GM19372 (cell line): ENCODE measurements around the gene CD164L2.
"Not testable (repeated sequence)": the region's sequence is repeated elsewhere in the genome, so short reads cannot be mapped to it uniquely, and the experiment has no call there.

ENCODE experiments used
- ATAC-seq: cut with Tn5 transposase; IDR thresholded peaks from one replicate; pipeline ENCODE4 v1.9.1; 2021; ENCODE audit warnings: mild to moderate bottlenecking, low read depth, moderate library complexity; ENCODE audit not compliant: unreplicated experiment

Gene CD164L2

DNA sequence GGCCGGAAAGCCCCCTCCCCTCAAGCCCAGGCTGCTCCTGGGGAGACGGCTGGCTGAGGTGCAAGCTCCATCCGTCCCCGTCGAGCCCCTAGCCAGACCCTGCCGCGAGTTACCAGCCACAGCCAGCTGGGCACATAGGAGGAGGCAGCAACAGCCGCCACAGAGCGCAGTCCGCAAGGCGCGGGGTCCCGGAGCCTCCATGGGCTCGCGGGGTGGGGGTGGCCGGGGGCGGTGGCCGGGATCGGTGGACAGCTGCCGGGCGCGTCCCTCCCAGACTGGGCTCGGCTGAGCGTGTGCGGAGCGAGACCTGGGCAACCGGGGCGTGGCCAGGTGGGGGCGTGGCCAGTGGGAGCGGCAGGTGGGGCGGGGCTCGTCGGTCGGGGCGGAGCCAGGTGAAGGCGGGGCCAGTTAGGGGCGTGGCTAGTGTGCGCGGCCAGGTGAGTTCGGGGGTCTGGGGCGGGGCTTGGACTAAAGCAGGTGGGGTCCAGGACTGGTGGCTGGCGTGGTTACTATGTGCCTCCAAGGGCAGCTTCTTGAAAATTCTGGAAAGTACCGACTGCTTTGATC lies at the start of gene CD164L2:
TSS of gene CD164L2 (minus strand) at position 295 of the 567 bp plus-strand sequence. CDS start at position 201, 94 bp downstream.
- no peak for ATAC-seq

DNA sequence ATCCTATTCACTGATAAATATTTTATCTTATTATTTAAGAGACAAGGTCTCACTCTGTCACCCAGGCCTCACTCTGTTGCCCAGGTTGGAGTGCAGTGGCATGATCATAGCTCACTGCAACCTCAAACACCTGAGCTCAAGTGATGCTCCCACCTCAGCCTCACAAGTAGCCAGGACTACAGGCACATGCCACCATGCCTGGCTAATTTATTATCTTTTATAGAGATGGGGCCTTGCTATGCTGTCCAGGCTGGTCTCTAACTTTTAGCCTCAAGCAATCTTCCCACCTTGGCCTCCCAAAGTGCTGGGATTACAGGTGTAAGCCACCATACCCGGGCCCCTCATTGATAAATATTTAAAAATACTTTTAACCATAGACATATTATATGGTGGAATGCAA lies 49.6 kb upstream of the CD164L2 start:
- not testable (repeated sequence) for ATAC-seq

DNA sequence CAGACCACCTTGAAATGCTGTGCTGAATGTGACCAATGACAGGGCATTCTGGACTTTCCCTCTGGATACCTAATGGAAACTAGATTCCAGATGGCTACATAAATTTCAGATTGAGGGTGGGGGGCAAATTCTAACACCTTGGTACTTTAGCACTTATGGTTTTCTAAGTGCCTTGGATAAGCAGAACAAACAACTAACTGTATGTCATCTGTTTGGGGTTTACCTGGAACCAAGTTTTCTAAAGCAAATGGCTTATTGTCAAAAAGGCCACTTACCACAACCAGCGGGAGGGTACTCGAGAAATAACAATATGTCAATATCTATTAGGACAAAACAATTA lies 48.4 kb upstream of the CD164L2 start:
- ATAC-seq: no peak

DNA sequence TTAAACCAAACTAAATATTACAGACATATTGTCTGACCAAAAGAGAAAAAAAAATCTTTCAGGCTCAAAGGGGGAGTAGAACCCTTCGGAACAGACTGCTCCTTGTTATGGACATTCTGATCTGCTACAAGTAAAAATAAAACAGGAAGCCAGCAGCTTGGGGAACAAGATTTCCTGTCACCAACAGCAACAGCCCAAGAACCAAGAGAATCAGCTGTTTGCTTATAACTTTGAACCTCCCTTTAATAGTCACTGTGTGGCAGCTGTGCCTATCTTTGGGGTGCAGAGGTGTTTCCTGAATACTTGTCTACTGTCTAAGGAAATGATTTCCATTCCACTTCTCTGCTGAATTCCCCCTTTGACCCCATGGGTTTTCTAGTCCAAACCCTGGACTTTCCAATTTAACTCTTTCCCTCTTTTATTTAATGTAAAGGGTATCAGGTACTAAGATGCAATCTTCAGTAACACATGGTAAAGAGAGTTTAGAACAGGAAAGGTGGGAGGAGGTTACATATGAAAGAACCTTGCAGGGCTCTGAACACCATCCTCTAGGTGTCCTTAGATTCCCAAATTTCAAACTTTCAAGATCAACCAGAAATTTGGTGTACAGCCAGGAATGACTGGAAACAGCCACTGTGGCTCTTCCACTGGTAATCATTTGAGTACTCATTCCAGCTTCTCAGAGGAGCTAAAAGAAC lies 47.9 kb upstream of the CD164L2 start:
- no peak for ATAC-seq

DNA sequence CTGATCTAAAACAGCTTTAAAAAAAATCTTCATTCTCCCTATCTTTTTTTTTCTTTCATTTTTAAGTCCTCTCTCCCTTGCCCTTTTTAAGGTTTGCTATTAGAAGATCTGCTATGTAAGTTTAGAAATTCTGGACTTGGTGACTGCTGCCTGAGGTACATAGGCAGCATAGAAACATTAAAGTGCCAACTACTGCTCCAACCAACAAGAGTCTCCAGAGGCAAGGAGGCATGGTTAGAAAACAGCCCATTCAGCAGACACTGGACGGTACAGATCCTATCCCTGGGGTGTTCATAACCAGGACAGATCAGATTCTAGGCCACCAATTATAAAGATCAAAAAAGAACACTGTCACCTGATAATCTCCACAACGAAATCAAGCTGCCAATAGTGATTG lies 45.9 kb upstream of the CD164L2 start:
- ATAC-seq: no peak

DNA sequence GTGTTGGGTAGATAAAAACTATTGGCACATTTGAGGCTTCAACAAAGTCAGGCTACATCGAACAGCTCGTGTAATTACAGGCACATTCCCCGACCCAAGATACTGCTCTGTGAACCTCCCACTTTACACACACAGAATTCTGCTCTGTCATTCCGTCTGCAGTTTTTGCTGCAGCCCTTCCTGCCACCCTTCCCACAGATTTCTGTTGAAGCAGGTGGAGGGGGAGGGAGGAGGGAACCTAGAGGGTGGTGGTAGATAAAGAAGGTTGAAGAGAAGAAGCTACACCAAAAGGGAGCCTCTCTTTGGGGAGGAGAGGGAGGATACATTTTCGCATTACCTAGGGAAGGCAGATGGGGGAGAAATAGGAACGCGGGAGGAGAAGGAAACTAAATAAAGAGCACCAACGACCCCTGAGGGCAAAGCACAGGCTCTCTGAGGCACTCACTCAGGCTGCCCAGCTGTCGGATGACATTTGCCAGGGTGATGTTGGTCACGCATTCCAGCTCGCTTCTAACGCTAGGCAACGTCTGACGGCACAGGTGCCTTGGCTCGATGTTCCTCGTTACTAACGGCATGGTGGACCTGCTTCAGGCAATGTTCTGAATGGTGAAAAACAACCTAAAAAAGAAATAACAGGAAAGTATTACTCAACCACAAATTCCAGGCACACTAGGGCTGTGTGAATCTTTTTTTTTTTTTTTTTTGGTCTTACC lies 45.3 kb upstream of the CD164L2 start:
- no peak for ATAC-seq

DNA sequence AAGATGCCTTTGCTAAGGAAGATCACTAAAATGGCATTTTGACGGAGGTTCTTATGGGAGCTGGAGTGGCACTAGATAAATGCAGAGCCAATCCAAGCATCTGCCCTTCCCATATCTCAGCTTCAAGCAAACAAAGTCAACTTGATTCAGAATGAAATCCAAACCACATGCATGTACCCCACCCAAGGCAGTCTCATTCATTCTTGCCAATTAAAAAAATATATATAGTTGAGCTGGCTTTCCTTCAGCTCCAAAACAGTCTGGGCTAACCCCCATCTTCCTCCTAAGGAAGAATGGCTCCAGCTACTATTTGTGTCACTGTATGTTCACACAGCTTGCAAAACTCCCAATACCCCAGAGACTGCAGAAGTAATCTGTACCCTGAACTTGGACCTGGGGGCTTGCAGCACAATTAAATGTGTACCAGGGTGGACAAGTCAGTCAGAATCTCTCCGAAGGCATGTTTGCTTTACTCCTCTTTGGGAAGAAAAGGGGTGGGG lies 44.7 kb upstream of the CD164L2 start:
- ATAC-seq: no peak

DNA sequence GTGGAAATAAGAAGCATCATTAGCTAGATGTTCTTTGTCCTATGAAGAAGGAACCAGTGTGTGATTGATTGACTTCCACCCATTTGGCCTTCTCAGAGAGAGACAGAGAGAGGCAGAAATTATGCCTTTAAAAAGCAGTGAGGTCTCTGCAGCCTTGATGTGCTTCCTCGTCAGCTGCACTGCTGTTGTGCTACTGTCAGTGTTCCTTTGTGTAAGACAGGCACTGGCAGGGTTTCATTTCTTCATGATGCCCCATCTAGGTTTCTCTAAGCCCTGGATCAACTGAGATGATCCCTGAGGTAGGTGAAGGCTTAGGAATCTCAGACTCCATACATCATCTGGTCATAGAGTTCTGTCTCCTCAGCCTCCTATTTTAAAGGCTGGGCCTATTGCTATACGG lies 44.2 kb upstream of the CD164L2 start:
- no peak for ATAC-seq

DNA sequence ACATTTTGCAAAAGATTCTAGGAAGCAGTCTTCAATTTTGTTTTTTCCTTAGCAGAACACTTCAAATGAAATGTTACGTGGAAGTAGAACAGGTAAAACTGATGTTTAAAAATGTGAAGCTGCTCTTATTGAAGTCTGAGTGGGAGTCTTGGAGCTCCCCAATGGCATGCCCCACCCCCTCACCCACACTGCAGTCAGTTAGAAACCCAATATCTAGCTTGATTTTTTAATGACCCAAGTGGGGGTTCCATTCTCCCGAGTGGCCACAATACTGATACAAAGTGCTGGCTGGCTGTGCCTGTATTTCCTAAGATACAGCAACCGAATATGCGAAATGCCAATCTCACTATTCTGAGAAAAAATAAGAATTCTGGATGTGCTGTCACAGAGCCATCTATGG lies 40.6 kb upstream of the CD164L2 start:
- ATAC-seq: no peak

DNA sequence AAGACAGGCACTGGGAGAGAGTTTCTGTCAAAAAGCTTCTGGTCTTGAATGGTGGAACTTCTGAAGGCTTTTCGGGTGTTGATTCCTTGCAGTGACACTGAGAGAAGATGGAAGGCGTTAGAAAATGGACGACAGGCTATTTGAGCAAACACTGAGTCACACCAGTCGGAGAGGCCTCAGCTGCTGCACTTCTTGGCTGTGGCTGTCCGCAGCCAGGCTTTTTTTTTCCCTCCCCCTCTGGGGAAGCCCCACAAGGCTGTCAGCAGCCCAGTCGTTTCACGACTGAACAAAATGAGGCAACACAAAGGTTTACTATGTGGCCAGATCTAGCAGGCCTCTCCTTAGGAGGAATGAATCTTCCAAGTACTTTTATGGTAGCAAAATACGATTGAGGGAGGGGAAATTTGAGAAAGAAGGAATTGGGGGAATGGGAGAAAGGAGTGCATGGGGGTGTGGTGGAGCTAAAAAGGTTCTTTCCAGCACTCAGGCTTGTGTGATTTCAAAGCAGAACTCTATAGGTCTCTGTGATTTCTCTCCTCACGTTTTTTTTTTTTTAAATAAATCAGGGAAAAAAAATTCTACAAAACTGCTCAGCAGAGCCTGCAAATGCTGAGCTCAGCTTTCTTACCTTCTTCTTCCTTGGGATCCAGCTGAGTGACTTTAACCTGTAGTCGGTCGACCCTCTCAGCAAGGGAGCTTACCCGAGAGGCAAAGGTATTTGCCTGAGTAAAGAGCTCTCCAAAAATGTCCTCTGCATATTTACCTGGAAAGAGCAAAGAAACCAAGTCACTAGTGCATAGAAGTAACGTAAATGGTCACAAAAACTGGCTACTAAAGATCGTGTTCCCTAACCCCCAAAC lies 35.4 kb upstream of the CD164L2 start:
- no peak for ATAC-seq

DNA sequence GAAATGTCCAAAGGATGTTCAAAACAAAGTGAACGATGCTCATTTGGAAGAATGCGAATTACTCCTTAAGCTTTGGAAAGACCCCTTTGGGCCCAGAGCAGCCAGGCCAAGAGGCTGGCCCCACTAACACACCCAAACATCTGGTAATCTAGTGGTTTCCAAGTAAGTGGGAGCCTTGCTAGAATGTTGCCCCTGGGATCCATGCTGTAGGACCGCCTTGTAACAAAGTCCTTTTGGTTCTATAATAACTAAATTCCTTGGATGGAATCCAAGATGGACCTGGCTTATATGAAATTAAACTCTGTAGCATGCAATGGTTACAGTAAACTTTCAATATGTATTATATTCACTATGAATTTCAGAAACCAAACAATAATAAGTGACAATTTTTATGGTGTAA lies 34.6 kb upstream of the CD164L2 start:
- no peak for ATAC-seq

DNA sequence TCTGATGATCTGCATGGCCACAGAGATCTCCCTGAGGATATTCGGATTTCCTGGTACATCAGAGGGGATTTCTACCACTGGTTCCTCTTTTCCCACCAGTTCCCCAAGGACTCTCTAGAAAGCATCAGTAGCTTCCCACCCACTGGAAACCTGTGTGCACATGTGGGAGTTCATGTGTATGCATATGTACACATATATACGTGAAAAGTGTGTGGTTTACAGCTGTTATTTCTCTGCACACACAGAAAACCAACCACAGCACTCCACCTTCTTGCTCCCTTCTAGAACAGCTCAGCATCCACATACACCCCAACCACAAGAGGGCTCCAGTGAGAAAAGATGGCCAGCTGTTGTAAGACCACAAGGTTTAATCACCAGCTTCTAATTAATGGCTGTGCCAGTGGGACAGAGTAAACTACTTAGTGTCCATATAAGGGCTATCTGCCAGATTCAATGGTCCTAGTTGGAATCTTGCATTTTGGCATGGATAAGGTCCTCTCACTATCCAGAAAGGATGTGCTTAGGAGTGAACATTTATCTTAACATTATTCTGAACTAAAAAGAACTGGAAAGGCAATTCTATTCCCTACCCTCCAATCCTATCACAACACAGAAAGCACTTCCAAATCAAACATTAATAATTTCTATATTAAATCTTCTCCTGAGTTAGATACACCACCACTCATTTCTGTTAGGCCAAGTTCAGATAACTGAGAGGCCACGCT lies 33.4 kb upstream of the CD164L2 start:
- ATAC-seq: no peak

DNA sequence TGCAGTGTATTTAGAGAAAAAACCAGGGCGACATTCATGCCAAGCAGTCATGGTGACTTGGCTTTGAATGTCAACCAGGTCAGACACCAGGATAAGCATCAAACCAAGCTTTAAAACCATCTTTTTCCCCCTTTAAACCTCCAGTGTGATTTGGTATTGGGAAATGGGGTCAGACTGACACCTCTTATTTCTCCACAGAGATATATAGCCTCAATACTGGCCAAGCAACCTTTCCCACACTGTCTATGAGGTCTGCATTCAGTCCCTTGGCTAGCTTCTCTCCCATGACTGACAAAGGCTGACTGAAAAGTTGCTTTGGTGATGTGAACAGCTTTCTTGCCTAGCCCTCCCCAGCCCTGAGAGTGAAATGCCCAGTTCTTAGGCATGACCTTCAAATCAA lies 31.0 kb upstream of the CD164L2 start:
- ATAC-seq: no peak

DNA sequence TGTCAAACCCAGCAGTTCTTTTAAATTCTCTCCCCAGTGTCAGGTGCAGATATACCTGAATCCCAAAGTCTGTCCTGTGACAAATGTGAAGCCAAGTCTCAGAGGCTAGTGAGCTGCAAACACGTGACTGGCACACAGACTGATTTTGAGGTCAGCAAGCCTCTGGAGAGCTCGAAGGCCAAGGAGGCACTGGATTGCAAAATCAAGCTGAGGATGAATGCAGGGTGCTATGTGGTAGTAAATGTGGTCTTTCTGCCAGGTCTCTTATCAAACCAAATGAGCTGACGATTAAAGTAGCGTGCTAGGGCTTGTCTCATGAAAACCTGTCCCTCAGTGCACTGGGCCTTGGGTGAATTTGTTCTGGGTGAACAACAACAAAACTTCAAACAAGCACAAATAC lies 29.9 kb upstream of the CD164L2 start:
- ATAC-seq: no peak

DNA sequence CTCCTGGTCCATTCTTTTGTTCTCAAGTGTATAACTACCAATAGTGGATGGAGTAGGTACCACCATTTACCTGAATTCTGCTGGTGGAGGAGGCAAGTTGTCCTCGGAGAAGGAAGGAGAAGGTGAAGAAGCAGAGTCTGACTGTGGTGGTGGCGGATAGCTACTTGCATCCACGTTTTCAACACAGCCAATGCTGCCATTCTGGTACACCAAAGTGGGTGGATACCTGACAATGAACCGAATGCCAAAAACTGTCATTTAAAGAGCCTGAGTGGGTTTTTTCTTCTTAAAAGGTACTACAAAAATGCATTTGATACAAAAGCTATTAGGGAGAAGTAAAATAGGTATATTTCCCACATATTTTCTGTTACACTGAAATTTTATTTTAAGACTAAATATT lies 29.4 kb upstream of the CD164L2 start:
- no peak for ATAC-seq

DNA sequence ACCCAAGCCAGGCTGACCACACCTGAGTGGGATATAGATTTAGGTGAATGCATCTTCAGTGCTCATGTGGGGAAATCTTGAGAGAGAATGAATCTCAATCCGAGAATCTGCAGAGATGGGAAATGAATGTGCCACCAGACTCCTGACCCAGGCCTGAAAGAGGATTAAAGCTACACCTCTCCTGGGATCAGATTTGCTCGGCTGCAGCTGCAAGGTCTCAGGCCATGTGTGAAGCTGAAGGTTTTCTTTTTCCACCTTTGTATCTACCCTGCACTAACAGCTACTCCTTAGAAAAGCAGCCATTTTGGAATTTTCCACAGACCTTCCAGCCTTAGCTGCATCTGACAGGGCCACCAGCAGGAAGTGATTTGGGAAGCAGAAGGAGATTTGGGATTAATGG lies 27.6 kb upstream of the CD164L2 start:
- no peak for ATAC-seq

DNA sequence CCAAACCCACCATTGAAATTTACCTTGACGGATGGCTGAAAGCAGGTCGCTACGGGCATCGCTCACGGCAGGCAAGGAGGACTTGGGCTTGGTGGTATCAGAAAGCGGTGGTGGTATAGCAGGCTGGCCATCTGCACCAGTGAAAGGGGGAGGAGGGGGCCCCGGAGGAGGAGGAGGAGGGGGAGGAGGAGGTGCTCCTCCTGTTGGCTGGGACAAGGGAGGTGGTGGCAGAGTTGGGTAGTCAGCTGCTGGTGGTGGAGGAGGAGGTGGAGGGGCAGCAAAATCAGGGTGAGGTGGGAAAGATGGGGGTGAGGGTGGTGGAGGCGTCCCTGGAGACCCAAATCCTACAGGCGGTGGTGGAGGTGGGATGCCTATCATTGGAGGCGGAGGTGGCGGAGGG lies 26.5 kb upstream of the CD164L2 start:
- ATAC-seq: no peak

DNA sequence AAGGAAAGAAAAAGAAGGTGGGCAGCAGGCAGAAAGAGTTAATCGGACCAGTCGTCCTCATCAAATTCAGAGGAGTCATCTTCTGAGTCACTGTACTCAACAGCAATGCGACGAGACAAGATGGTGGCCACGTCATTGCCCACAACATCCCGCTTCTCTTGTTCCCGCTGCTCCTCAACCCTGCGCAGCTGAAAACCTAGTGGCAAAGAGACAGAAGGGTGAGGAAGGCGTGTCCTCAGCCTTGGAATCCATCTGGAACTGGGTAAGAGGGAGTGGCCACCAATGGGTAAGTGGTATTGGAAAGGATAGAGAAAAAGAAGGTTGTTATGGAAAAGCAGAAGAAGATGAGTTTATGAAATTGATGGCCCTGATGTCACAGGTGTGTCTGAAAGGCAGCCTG lies 25.0 kb upstream of the CD164L2 start:
- no peak for ATAC-seq

DNA sequence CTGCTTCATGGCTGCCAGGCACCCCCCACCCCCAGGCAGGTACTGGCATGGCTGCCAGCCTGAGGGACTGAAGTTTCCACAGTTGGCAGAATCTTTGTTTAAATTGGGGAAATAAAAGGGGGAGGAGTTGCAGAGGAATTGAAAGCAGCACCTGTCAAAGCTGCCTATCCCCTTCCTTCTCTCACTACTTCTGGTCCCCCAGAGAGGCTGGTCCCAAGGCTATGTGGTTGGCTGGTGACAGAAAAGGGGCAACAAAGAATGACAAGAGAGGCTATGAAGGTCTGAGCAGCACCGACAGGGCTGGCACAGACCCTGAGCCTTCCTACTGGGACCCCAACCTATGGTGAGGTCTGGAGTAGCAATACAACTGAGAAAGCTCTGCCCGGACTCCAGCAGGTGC lies 23.7 kb upstream of the CD164L2 start:
- not testable (repeated sequence) for ATAC-seq

DNA sequence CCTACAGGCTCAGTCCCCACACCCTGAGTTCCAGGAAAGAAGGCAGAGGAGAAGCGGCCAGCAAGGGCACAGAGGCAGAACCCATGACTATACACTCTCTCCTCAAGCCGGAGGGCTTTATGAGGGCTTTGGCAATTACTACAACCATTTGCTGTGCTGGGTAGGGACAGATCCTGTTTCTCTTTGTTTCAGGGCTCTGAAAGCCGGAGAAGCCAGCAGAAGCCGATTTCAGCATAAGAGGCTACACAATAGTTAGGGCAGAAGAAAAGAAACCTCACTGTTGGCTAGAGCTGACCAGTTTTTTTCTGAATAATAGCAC lies 23.2 kb upstream of the CD164L2 start:
- ATAC-seq: no peak
